Psoas muscle (tissue), 8 donors: Measurements from ENCODE around the gene HSPB9. TPM values are rescaled to one million over a fixed set of nuclear protein-coding genes. Genes with fewer than 3 reads are reported as not detected.

ENCODE experiments used
- ATAC-seq, 4 donors: fragments of 200-7000 bp; cut with Tn5 transposase; one replicate each; pipeline ENCODE4 v1.9.1; 2020; ENCODE audit warnings: moderate library complexity in 3 of 4, mild to moderate bottlenecking in 2 of 4
- DNase-seq, 2 donors: peaks; one replicate each; pipeline ENCODE4 v3.0.0-alpha.2; 2020
- H3K27ac ChIP-seq: fragments of 200-600 bp; one replicate; pipeline ENCODE4 v1.8.0; 2022
- H3K27me3 ChIP-seq, 3 donors: fragments of 200-600 bp in 1 of 3; one replicate each; pipeline versions ENCODE4 v1.6.1 to v1.8.0; 2013 to 2022; ENCODE audit warnings: low read length in 2 of 3, mild to moderate bottlenecking in 2 of 3, moderate library complexity in 1 of 3; ENCODE audit not compliant: insufficient read depth in 3 of 3
- H3K36me3 ChIP-seq, 2 donors: fragments of 200-600 bp in 1 of 2; one replicate each; pipeline versions ENCODE4 v1.6.1 to v1.8.0; 2013 to 2022; ENCODE audit warnings: low read depth in 1 of 2, mild to moderate bottlenecking in 1 of 2, moderate library complexity in 1 of 2; ENCODE audit not compliant: insufficient read depth in 1 of 2
- H3K4me1 ChIP-seq: fragments of 200-600 bp; one replicate; pipeline ENCODE4 v1.8.0; 2022
- H3K4me3 ChIP-seq: fragments of 200-600 bp; one replicate; pipeline ENCODE4 v1.8.0; 2022; ENCODE audit warnings: mild to moderate bottlenecking
- H3K9me3 ChIP-seq: fragments of 200-600 bp; one replicate; pipeline ENCODE4 v1.8.0; 2022
- WGBS, 3 donors: extraction: QIAGEN DNeasy Blood & Tissue Kit; methylation state at CpG; one replicate each; pipeline versions ENCODE4 v1.1.6 to v1.1.7; 2013; 5-methylcytosine and 5-hydroxymethylcytosine counted together
- intact Hi-C, 2 donors: fragments of 100-400 bp; cut with DNase I; formaldehyde crosslinking; loops; one replicate each; pipeline versions ENCODE4 v1.11.0 to v1.14.2; 2022
- long read RNA-seq, 2 donors: library from polyadenylated mRNA; unstranded; transcript quantifications; one replicate each; pipeline ENCODE4 v2.0.0, GENCODE V29; 2021
- polyA plus RNA-seq, 3 donors: library from polyadenylated mRNA; stranded (reverse); fragments of 200-250 nt; gene quantifications; one replicate each; pipeline ENCODE4 v1.2.3, GENCODE V29; 2013
- total RNA-seq, 4 donors: library from RNA; stranded (reverse); fragmentation: NEBNext Ultra II Directional in 2 of 4; extraction: Animal tissue kit (Norgen Biotek cat#: 25700) in 2 of 4; gene quantifications; one replicate each; pipeline versions ENCODE4 v1.2.1 to v1.2.4, GENCODE V29; 2021 to 2023
- TF ChIP-seq, protein P1 (sequence below): fragments of 200-600 bp; IDR thresholded peaks from one replicate; pipeline ENCODE4 v1.8.0; 2022; ENCODE audit warnings: antibody characterized with exemption
- donor health status: healthy with polysubstance abuse.
- donor health status: DM: no; HTN: no; CAD: no; lungs with moderate emphysema.
- donor health status: Bipolar disorder and iron deficiency.
- donor health status: healthy.
- donor health status: DM: yes; HTN: yes; CAD: no.
- donor health status: DM: no; HTN: no; CAD: no.
- donor health status: DM: no; HTN: no; CAD: no.
- donor health status: DM: yes; HTN: yes; CAD: no.

HSPB9 gene, protein sequence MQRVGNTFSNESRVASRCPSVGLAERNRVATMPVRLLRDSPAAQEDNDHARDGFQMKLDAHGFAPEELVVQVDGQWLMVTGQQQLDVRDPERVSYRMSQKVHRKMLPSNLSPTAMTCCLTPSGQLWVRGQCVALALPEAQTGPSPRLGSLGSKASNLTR
- total RNA-seq (under 1 TPM in 1 of 4 donors, not detected in 3; 0.43 TPM), polyA plus RNA-seq (under 1 TPM in 2 of 3 donors, not detected in 1; 0.03 to 0.53 TPM)
- long read RNA-seq, donor 1, result 0 reads
- long read RNA-seq, donor 2, partial matches to known transcripts, result 0 of 1 reads
- long read RNA-seq, donor 2, other reads (novel, unspliced or antisense), result 0 of 1 reads

DNA sequence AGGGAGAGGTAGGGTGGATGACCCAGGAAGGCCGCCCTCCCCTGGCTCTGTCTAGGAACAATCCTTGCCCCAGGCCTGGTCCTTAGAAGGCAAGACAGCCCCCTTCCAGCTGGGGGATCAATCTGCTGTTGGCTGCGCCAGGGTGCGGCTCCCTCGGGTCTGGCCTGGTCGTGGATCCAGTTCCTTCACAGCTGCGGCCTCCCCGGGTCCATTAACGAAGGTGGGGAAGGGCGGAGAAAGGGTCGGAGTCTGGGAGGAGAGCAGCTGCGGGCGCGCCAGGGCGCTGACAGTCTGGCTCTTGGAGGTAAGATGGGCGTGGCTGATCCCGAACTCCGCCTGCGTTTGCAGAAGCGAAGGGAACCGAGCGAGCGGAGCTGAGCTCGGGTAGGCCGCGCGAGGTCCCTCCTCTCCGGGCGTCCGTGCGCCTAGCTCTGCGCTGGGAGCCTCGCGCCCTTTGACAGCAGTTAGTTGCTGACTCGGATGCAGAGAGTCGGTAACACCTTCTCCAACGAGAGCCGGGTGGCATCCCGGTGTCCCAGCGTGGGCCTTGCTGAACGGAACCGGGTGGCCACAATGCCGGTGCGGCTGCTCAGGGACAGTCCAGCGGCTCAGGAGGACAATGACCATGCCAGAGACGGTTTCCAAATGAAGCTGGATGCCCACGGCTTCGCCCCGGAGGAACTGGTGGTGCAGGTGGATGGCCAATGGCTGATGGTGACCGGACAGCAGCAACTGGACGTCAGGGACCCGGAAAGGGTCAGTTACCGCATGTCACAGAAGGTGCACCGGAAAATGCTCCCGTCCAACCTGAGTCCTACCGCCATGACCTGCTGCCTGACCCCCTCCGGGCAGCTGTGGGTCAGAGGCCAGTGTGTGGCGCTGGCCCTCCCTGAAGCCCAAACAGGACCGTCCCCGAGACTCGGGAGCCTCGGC, at the start of gene HSPB9:
Gene HSPB9 (plus strand): TSS at position 434 of the 933 bp plus-strand sequence. CDS start 47 bp downstream, at position 481.
- 52 to 59% (median 52%) methylated on average over 59 to 61 of the region's 61 CpGs for WGBS, 3 donors
- H3K9me3 ChIP-seq, result no peaks in the 10 kb centered on the region
- ATAC-seq (peak; percentile 50 to 63 (median 58)), DNase-seq (peak; percentile 58 to 79)
- H3K4me1 ChIP-seq, result peaks cover 22% of the 10 kb centered on the region
- H3K36me3 ChIP-seq, result peaks cover 0 to 49% of the 10 kb centered on the region in 2 donors
- H3K27ac ChIP-seq, result peak within 1 kb of the TSS; percentile 79
- TF ChIP-seq, protein P1, sequence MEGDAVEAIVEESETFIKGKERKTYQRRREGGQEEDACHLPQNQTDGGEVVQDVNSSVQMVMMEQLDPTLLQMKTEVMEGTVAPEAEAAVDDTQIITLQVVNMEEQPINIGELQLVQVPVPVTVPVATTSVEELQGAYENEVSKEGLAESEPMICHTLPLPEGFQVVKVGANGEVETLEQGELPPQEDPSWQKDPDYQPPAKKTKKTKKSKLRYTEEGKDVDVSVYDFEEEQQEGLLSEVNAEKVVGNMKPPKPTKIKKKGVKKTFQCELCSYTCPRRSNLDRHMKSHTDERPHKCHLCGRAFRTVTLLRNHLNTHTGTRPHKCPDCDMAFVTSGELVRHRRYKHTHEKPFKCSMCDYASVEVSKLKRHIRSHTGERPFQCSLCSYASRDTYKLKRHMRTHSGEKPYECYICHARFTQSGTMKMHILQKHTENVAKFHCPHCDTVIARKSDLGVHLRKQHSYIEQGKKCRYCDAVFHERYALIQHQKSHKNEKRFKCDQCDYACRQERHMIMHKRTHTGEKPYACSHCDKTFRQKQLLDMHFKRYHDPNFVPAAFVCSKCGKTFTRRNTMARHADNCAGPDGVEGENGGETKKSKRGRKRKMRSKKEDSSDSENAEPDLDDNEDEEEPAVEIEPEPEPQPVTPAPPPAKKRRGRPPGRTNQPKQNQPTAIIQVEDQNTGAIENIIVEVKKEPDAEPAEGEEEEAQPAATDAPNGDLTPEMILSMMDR, result no peak
- intact Hi-C loops, result no loop called here
- H3K27me3 ChIP-seq, result no peaks in the 10 kb centered on the region
- H3K4me3 ChIP-seq, result peak within 1 kb of the TSS; percentile 82

DNA sequence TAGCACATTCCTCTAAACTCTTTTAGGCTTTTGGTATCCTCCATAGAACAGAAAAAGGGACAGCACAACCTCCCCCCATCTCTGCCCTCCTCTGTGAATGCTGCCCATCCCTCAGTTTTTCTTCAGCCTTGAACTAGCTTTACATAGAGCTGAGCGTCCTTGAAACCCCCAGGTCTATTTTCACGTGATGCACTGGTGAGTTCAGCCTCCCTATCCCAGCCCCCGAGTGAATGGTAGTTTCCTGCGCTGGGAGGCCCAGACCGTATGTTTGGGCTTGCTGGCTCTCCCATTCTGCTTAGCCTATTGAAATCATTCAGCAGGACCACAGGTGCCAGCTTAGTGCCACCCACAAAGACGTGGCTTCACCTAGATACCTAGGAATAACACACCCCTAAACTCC, 46.8 kb upstream of the HSPB9 start:
- TF ChIP-seq, protein P1, result no peak
- no peak for DNase-seq
- intact Hi-C loops, result no loop called here

DNA sequence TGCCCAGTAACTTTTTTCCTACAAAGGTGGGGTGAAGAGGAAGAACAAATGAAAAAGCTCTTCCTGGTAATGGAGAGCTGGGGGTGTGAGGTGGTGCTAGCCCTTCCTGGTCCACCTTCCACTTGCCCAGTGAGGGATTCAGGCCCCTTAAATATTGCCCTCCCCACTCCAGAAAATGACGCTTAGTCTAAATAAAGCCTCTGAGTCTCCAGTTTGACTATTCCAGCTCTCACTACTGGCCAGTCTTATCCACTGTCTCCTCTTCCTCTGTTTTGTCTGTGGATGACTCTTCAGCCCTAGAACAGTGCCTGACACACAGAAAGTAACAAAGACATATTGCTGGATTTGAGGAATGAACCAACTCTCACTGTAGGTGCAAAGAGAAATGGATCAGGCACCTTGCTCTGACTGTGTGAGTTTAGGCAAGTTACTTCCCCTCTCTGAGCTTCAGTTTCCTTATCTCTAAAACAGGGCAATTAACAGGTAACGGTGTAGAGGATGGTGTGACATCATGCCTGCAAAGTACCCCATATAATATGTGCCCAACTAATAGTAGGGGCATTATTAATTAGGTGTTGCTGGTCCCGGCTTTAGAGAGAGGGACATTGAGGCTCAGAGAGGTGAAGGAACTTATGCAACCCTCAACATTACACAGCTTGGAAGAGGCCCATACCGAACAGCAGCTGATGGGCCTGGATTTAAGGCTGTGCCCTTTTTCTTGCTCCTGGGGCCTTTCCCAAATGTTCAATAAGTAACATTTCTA, 45.6 kb upstream of the HSPB9 start:
- Histone ChIP-seq H3K27ac (peak overlapping the region; percentile 76), H3K4me1 (peaks cover 19% of the 10 kb centered on the region), H3K36me3 (no peaks in the 10 kb centered on the region), H3K9me3 (no peaks in the 10 kb centered on the region), H3K27me3 (no peaks in the 10 kb centered on the region), H3K4me3 (peak overlapping the region; percentile 18)
- no peak for DNase-seq
- TF ChIP-seq, protein P1, result no peak
- ATAC-seq, result peak; percentile 87 to 93 (median 92)
- WGBS, 3 donors, result 47 to 69% (median 53%) methylated on average over 4 of the region's 4 CpGs
- intact Hi-C loops, result no loop called here

More for the DNA sequence above, 46.8 kb upstream of the HSPB9 start:
- WGBS, 3 donors, result 65 to 75% (median 68%) methylated on average over 6 of the region's 6 CpGs
- no peaks in the 10 kb centered on the region for H3K36me3 ChIP-seq
- ATAC-seq, result no peak
- H3K27me3 ChIP-seq, result no peaks in the 10 kb centered on the region
- peak overlapping the region; percentile 76 for H3K27ac ChIP-seq
- H3K4me3 ChIP-seq, result no peak overlapping the region
- peaks cover 19% of the 10 kb centered on the region for H3K4me1 ChIP-seq
- no peaks in the 10 kb centered on the region for H3K9me3 ChIP-seq

DNA sequence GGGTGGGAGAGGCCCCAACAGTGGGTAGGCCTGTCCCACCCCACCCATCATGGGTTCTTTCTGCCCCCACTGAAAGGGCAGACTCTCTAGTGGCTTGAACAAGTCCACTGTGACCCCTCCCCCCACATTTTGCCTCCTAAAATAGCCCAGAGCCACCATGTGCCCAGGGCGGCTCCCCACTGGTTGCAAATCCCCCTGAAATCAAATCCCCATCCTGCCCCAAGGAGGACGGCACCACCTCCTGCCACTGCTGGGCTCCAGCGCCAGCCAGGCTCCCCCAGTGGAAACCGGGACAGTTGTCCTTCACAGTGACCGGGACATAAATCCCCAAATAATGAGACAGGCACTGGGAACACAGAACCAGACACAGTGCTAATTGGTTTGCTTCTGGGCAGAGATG, 44.8 kb upstream of the HSPB9 start:
- ATAC-seq, result peak; percentile 43 to 76 (median 57)

More for the DNA sequence above, 44.8 kb upstream of the HSPB9 start:
- TF ChIP-seq, protein P1, result no peak
- DNase-seq, result peak in 1 of 2 donors; percentile 72
- Histone ChIP-seq H3K4me1 (peaks cover 19% of the 10 kb centered on the region), H3K9me3 (no peaks in the 10 kb centered on the region), H3K4me3 (no peak overlapping the region), H3K27ac (peak overlapping the region; percentile 76), H3K36me3 (no peaks in the 10 kb centered on the region), H3K27me3 (no peaks in the 10 kb centered on the region)
- intact Hi-C loops, result no loop called here
- 23 to 46% (median 41%) methylated on average over 5 of the region's 5 CpGs for WGBS, 3 donors
